T-cell (primary cell): ENCODE measurements around the gene ZFPM1. TPM values are rescaled to one million over a fixed set of nuclear protein-coding genes. Genes with fewer than 3 reads are reported as not detected.

ENCODE experiments used
- ATAC-seq, 4 experiments: fragments of 200-7000 bp in 3 of 4; fragments of 150-1000 bp in 1 of 4; cut with Tn5 transposase; replicated peaks in 1 of 4; 1 replicate in 3 of 4; 2 replicates in 1 of 4; pipeline ENCODE4 v1.10.0; 2021; ENCODE audit warnings: moderate library complexity in 3 of 4, mild to moderate bottlenecking in 2 of 4, moderate number of reproducible peaks in 1 of 4
- CTCF ChIA-PET, 2 donors: fragments of 300-600 bp; sonication (Branson Sonifier 250); formaldehyde crosslinking; loops; one replicate each; lab custom pipeline; 2022; ENCODE audit warnings: antibody characterized with exemption in 2 of 2; lab: Charles Lee
- POLR2A ChIA-PET, 2 donors: fragments of 300-600 bp; sonication (Branson Sonifier 250); formaldehyde crosslinking; loops; one replicate each; lab custom pipeline; 2022; ENCODE audit warnings: antibody characterized with exemption in 2 of 2; lab: Charles Lee
- DNase-seq, 35 experiments: peaks; one replicate each; pipeline versions ENCODE4 v3.0.0 to v3.0.0-alpha.2; 2013 to 2023
- H3K27ac ChIP-seq: one replicate; pipeline ENCODE4 v1.5.1; 2013; ENCODE audit warnings: low read length
- H3K27me3 ChIP-seq, 2 experiments: replicated peaks in 1 of 2; 1 replicate in 1 of 2; 2 replicates in 1 of 2; pipeline versions ENCODE4 v1.6.1 to v1.7.0; 2013; ENCODE audit warnings: low read length in 1 of 2, mixed read lengths in 1 of 2; ENCODE audit not compliant: control insufficient read depth in 2 of 2, insufficient read depth in 2 of 2; ENCODE audit errors: extremely low read depth in 1 of 2
- H3K36me3 ChIP-seq, 2 donors: 1 replicate in 1 of 2; 2 replicates in 1 of 2; pipeline versions ENCODE4 v1.6.1 to v1.7.0; 2013; ENCODE audit warnings: low read length in 1 of 2; ENCODE audit not compliant: control insufficient read depth in 2 of 2, insufficient read depth in 1 of 2; ENCODE audit errors: extremely low read depth in 1 of 2
- H3K4me1 ChIP-seq, 2 experiments: 1 replicate in 1 of 2; 2 replicates in 1 of 2; pipeline versions ENCODE4 v1.6.1 to v1.7.0; 2013; ENCODE audit warnings: low read length in 2 of 2, mixed read lengths in 1 of 2; ENCODE audit not compliant: insufficient read depth in 2 of 2, control insufficient read depth in 1 of 2; ENCODE audit errors: extremely low read depth in 1 of 2
- H3K4me3 ChIP-seq, 2 donors: 1 replicate in 1 of 2; 2 replicates in 1 of 2; pipeline versions ENCODE4 v1.5.1 to v1.7.0; 2013; ENCODE audit warnings: mild to moderate bottlenecking in 2 of 2, low read length in 1 of 2, moderate library complexity in 1 of 2; ENCODE audit not compliant: control insufficient read depth in 1 of 2; ENCODE audit errors: extremely low read depth in 1 of 2
- H3K9me3 ChIP-seq: 2 replicates; pipeline ENCODE4 v1.7.0; 2013
- H3K27ac Mint-ChIP-seq, 2 donors: one replicate each; pipeline ENCODE4 v1.8.0; 2020 to 2021; ENCODE audit warnings: mild to moderate bottlenecking in 2 of 2, mixed read lengths in 2 of 2
- H3K27me3 Mint-ChIP-seq, 2 donors: one replicate each; pipeline ENCODE4 v1.8.0; 2021 to 2022; ENCODE audit warnings: mixed read lengths in 2 of 2
- H3K36me3 Mint-ChIP-seq: one replicate; pipeline ENCODE4 v1.8.0; 2021; ENCODE audit warnings: mixed read lengths
- H3K4me1 Mint-ChIP-seq, 3 donors: one replicate each; pipeline ENCODE4 v1.8.0; 2020 to 2022; ENCODE audit warnings: mixed read lengths in 3 of 3, mild to moderate bottlenecking in 1 of 3
- H3K4me3 Mint-ChIP-seq, 3 donors: one replicate each; pipeline ENCODE4 v1.8.0; 2020 to 2022; ENCODE audit warnings: mild to moderate bottlenecking in 3 of 3, mixed read lengths in 3 of 3, moderate library complexity in 3 of 3
- H3K9me3 Mint-ChIP-seq, 3 donors: one replicate each; pipeline ENCODE4 v1.8.0; 2020 to 2022; ENCODE audit warnings: mixed read lengths in 3 of 3
- WGBS: methylation state at CpG from one replicate; pipeline ENCODE4 v1.1.5; 2013; ENCODE audit warnings: missing lambda C conversion rate; ENCODE audit not compliant: insufficient coverage; 5-methylcytosine and 5-hydroxymethylcytosine counted together
- total RNA-seq, 35 experiments: library from RNA in 6 of 35; stranded (reverse) in 6 of 35; fragments of 120-200 nt in 1 of 35; gene quantifications; one replicate each; pipeline versions ENCODE4 v1.2.1 to v1.2.4 and lab custom pipeline; 2013 to 2026

Gene ZFPM1
- total RNA-seq, 5 donors from 2014 or later (not counting 1 experiment from before 2014, with no cell fraction given) = 19.6 to 38.4 (median 33.1) TPM

DNA sequence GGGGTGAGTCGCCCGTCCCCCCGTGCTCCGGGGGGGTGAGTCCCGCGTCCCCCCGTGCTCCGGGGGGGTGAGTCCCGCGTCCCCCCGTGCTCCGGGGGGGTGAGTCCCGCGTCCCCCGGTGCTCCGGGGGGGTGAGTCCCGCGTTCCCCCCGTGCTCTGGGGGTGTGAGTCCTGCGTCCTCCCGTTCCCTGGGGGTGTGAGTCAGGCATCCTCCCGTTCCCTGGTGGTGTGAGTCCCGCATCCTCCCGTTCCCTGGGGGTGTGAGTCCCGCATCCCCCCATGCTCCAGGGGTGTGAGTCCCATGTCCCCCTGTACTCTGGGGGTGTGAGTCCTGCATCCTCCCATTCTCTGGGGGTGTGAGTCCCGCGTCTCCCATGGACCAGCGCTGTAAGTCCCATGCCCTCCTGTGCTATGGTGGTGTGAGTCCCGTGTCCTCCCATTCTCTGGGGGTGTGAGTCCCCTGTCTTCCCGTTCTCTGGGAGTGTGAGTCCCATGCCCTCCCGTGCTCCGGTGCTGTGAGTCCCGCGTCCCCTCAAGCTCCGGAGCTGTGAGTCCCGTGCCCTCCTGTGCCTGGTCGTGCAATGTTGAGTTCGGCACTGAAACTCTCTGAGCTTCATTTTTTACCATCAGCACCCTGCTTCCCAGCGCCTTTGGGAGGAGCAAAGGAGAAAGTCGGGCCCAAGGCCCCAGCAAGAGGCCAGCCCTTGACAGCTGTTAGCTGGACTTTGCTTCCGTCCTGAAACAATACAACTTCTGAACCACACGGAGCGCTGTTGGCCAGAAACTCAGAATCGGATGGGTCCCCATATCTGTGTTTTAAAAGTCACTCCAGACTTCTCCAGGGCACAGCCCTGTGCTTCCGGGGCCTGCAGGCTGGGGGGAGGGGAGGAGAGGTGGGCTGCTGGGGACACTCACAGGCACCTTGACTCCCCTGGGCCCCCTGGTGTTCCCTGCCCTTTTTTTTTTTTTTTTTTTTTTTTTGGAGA lies 105.7 kb downstream of the ZFPM1 start:
- Mint-ChIP-seq H3K36me3 (no peaks in the 10 kb centered on the region), H3K4me3 (no peak overlapping the region), H3K9me3 (no peaks in the 10 kb centered on the region), H3K27ac (no peak overlapping the region), H3K27me3 (peaks cover 3 to 4% of the 10 kb centered on the region in 2 donors), H3K4me1 (peaks cover 3 to 6% (median 4%) of the 10 kb centered on the region in 3 donors)
- WGBS = 80% methylated on average over 17 of the region's 45 CpGs
- CTCF ChIA-PET = interaction anchor here in 1 of 2 donors (0.9 kb wide), 1 partner anchor 11 kb away, joined by 3 read pairs; the partner anchor contains the start of gene ZC3H18
- H3K36me3 ChIP-seq = no peaks in the 10 kb centered on the region
- no peak overlapping the region for H3K27ac ChIP-seq
- peaks cover 0 to 70% of the 10 kb centered on the region in 2 experiments for H3K27me3 ChIP-seq
- peak in 1 of 35 experiments; percentile 42 for DNase-seq
- POLR2A ChIA-PET = interaction anchor here in 1 of 2 donors (0.7 kb wide), 1 partner anchor 169 kb away, joined by 3 read pairs; no protein-coding TSS in a partner anchor
- no peaks in the 10 kb centered on the region for H3K9me3 ChIP-seq
- ATAC-seq = peak in 1 of 4 experiments; percentile 47
- H3K4me3 ChIP-seq = no peak overlapping the region
- H3K4me1 ChIP-seq = peaks cover 0 to 15% of the 10 kb centered on the region in 2 experiments

DNA sequence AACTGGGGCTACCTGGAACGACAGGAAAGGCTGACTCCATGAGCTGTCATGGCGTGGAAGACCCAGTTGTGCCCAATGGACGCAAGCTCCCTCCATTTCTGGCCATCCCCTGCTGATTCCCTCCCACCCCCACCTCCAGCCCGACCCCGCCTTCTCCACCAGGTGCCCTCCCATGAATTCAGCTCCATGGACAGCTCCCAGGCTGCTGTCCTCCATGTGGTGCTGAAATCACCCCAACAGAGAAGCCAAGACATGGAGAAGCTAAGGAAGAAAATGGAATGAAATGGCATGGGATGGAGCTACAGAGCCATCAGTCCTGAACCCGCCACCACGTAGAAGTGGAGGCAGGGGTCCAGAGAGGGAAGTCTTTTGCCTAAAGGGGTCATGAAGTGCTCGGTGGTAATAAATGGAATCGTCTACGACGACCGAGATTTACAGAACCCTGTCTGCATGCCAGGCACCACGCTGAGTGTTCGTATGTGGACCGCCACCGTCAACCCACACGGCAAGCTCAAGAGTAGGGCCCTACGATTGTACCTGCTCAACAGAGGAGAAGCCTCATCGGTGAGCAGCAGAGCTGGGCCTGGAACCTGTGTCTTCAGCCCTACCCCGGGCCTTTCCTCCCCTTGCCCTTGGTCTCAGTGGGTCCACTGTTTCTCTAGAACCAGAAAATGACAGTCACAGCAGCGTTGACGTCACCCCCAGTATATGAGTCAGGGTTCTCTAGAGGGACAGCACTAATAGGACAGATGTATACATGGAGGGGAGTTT lies 107.8 kb downstream of the ZFPM1 start:
- H3K4me1 Mint-ChIP-seq = peaks cover 3 to 6% (median 4%) of the 10 kb centered on the region in 3 donors
- no peak overlapping the region for H3K27ac Mint-ChIP-seq
- Histone ChIP-seq H3K4me3 (no peak overlapping the region), H3K9me3 (no peaks in the 10 kb centered on the region), H3K36me3 (no peaks in the 10 kb centered on the region), H3K27me3 (peaks cover 0 to 54% of the 10 kb centered on the region in 2 experiments), H3K4me1 (peaks cover 0 to 15% of the 10 kb centered on the region in 2 experiments), H3K27ac (no peak overlapping the region)
- no peaks in the 10 kb centered on the region for H3K36me3 Mint-ChIP-seq
- H3K27me3 Mint-ChIP-seq = peaks cover 3 to 4% of the 10 kb centered on the region in 2 donors
- no peak overlapping the region for H3K4me3 Mint-ChIP-seq
- DNase-seq = no peak
- no peaks in the 10 kb centered on the region for H3K9me3 Mint-ChIP-seq
- ATAC-seq = no peak
- WGBS = 78% methylated on average over 19 of the region's 22 CpGs
- CTCF ChIA-PET = interaction anchor here (0.5 to 0.7 kb wide), 5 partner anchors 14 to 798 kb away, joined by 3 to 9 read pairs (median 3); no protein-coding TSS in a partner anchor
- POLR2A ChIA-PET = no interaction called here

DNA sequence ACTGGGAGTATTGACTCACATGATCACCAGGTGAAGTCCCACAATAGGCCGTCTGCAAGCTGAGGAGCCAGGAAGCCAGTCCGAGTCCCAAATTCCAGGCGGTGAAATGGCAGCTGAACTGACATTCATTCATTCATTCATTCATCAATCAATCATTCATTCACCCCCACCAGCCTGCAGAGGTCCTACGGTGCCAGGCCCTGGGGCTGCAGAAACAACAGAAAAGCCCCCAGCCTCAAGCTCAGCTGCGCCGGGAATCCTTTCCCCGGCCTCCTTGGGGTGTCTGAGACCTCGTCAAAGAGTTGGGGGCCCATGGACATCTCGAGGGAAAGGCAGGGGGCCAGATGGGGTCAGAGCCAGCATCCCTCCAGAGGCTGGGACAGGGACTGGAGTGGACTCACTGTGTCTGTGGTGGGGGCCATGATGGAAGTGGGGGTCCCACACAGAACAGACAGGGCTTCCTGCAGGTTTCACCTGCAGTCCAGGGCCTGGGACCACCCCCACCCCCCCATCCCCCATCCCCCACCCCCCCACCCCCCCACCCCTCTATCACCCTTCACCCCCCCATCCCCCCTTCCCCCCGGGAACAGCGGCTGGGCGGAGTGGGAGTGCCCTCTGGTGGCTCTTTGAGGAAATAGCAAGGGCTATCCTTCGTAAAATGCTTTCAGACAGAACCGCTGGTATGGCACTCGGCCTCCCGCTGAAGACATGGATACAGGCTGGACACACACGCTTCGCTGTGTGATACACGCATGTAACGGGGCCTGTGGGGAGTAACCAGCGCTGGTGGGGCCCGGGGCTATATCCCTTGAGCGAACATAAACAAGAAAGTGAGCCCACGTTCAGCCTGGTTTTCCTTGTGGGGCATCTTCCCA lies 108.6 kb downstream of the ZFPM1 start:
- POLR2A ChIA-PET = no interaction called here
- peaks cover 3 to 7% (median 4%) of the 10 kb centered on the region in 3 donors for H3K4me1 Mint-ChIP-seq
- no peaks in the 10 kb centered on the region for H3K36me3 ChIP-seq
- ATAC-seq (peak; percentile 61 to 76 (median 72)), DNase-seq (peak in 34 of 35 experiments; percentile 12 to 75 (median 42))
- H3K4me1 ChIP-seq = peaks cover 0 to 15% of the 10 kb centered on the region in 2 experiments
- H3K4me3 ChIP-seq = no peak overlapping the region
- H3K36me3 Mint-ChIP-seq = no peaks in the 10 kb centered on the region
- peaks cover 3 to 4% of the 10 kb centered on the region in 2 donors for H3K27me3 Mint-ChIP-seq
- no peak overlapping the region for H3K27ac Mint-ChIP-seq
- H3K9me3 Mint-ChIP-seq = no peaks in the 10 kb centered on the region
- WGBS = 34% methylated on average over 21 of the region's 24 CpGs
- H3K9me3 ChIP-seq = no peaks in the 10 kb centered on the region
- peaks cover 0 to 48% of the 10 kb centered on the region in 2 experiments for H3K27me3 ChIP-seq
- CTCF ChIA-PET = interaction anchor here in 1 of 2 donors (0.5 kb wide), 1 partner anchor 94 kb away, joined by 4 read pairs; no protein-coding TSS in a partner anchor
- H3K27ac ChIP-seq = no peak overlapping the region
- H3K4me3 Mint-ChIP-seq = no peak overlapping the region

DNA sequence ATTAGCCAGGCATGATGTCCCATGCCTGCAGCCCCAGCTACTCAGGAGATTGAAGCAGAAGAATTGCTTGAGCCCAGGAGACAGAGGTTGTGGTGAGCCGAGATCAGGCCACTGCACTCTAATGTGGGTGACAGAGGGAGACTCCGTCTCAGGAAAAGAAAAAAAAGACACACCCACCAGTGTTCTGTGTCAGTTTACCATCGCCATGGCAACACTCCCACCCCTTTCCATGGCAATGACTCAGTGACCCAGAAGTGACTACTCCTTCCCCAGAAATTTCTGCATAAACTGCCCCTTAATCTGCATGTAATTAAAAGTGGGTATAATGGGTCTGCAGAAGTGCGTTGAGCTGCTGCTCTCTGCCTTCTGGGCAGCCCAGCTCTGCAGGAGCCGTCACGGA lies 113.1 kb downstream of the ZFPM1 start:
- no peak overlapping the region for H3K27ac Mint-ChIP-seq
- H3K9me3 Mint-ChIP-seq = no peaks in the 10 kb centered on the region
- 85% methylated on average over 2 of the region's 6 CpGs for WGBS
- H3K27me3 Mint-ChIP-seq = no peaks in the 10 kb centered on the region
- POLR2A ChIA-PET = no interaction called here
- H3K36me3 Mint-ChIP-seq = no peaks in the 10 kb centered on the region
- no peak overlapping the region for H3K4me3 ChIP-seq
- no peaks in the 10 kb centered on the region for H3K9me3 ChIP-seq
- peaks cover 0 to 15% of the 10 kb centered on the region in 2 experiments for H3K27me3 ChIP-seq
- no peak for DNase-seq
- CTCF ChIA-PET = no interaction called here
- peaks cover 3 to 27% of the 10 kb centered on the region in 2 experiments for H3K4me1 ChIP-seq
- no peak overlapping the region for H3K27ac ChIP-seq
- no peak for ATAC-seq
- H3K36me3 ChIP-seq = no peaks in the 10 kb centered on the region
- no peak overlapping the region for H3K4me3 Mint-ChIP-seq
- peaks cover 10 to 15% (median 14%) of the 10 kb centered on the region in 3 donors for H3K4me1 Mint-ChIP-seq

DNA sequence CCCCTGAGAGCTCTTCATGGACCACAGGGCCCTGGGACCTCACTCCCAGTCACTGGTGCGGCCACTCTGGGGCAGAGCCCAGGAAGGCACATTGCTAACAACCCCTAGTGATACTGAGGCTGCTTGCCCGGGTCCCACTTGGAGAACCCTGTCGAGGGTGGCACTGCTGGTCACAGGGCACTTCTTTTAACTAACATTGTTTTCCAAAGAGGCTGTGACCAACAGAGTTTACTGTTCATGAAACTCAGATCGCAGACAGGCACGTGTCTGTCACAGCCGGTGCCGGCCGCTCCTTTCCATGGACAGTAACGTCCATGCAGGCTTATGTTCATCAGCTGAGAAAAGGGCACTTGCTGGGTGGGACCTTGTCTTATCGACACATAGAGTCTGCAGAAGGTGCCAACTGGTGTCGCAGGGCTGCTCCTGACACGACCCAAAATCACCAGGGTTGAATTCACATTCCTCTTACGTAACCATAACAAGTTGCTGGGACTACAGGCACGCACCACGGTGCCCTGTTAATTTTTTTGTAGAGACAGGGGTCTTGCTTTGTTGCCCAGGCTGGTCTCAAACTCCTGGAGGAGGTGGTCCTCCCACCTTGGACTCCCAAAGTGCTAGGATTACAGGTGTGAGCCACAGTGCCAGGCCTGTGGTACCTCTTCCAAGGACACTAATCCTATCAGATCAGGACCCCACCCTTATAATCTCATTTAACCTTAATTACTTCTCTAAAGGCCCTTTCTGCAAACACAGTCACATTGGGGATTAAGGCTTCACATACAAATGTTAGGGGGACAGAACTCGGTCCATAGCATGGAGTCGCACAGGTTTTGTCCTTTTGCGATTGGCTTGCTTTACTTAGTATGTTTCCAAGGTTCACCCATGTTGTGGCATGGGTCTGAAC lies 115.9 kb downstream of the ZFPM1 start:
- Mint-ChIP-seq H3K27me3 (no peaks in the 10 kb centered on the region), H3K4me1 (peaks cover 29 to 37% (median 36%) of the 10 kb centered on the region in 3 donors), H3K36me3 (no peaks in the 10 kb centered on the region), H3K4me3 (peak overlapping the region; percentile 72 to 83 (median 82)), H3K9me3 (no peaks in the 10 kb centered on the region), H3K27ac (peak overlapping the region; percentile 78 to 88)
- no peaks in the 10 kb centered on the region for H3K27me3 ChIP-seq
- peak overlapping the region; percentile 56 to 76 for H3K4me3 ChIP-seq
- ChIA-PET CTCF (no interaction called here), POLR2A (no interaction called here)
- peaks cover 9 to 31% of the 10 kb centered on the region in 2 experiments for H3K4me1 ChIP-seq
- H3K27ac ChIP-seq = no peak overlapping the region
- ATAC-seq (no peak), DNase-seq (no peak)
- no peaks in the 10 kb centered on the region for H3K9me3 ChIP-seq
- 93% methylated on average over 15 of the region's 18 CpGs for WGBS
- peaks cover 0 to 16% of the 10 kb centered on the region in 2 donors for H3K36me3 ChIP-seq
